Activated gamma-delta T cell treated with Interleukin-2 at 50 U/mL for 16 hours (primary cell): Measurements from ENCODE around the gene TLR1.
"Not testable (repeated sequence)": the region's sequence is repeated elsewhere in the genome, so short reads cannot be mapped to it uniquely, and the experiment has no call there.

Source experiments
- DNase-seq: peaks from one replicate; pipeline ENCODE4 v3.0.0-alpha.2; 2020

Gene TLR1

DNA sequence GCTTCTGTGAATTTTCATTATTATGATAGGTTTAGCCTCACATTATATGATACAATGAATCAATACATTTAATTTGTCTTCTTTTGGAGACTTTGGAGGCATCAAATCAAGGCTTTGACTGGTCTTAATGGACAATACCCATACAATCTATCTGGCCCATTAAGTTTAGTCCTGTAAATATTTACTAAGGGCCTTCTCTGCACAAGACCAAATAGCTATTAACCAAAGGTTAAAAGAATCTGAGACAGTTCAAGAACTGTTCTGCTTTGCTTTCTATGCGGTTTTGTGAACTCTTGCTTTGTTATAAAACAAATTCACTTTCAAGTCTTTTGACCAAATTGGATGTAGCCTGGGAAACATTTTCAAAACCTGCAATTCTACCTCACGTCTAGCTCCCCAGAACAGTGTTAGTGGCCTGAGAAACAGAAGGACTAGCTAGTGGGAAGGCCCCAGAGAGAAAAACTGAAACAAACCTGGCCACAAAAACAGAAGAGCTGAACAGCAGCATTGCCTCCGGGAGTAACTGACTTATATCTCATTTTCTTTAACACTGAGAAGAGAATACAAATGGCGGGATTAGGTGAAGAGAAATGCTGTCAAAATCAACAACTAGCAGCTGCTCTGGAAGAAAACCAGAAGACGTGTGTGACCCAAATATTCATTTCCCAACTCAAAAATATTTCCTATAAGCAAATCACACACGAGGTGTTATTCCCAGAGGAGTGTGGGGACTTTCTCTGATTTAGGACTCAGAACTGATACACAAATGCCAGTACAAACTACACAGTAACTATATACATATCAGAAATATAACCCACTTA is 548 bp downstream of the TLR1 start:
- no peak for DNase-seq

- DNase-seq = no peak
Measured at GRCh38 chr4:38802561-38803355, 1.8 kb downstream of the TLR1 start.

DNA sequence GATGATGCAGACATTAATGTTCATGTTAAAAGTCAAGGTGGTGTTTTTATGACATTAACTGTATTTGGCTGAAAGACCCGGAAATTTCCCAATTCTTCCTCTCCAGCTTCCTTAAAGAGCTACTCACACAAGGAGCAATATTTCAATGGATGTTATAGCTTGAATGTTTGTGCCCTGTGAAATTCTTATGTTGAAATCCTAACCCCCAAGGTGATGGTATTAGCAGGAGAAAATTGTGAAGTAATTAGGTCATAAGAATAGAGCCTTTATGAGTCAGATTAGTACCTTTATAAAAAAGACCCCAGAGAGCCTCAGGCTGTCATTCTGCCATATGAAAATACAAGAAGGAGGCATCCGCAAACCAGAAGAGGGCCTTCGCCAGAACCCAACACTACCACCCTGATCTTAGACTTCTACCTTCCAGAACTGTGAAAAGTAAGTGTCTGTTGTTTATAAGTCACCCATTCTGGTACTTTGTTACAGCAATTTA is 3.6 kb downstream of the TLR1 start:
- no peak for DNase-seq

- DNase-seq = no peak
Measured at GRCh38 chr4:38800366-38800765, 4.2 kb downstream of the TLR1 start.

- no peak for DNase-seq
Measured at GRCh38 chr4:38795087-38795486, 9.5 kb downstream of the TLR1 start.

DNA sequence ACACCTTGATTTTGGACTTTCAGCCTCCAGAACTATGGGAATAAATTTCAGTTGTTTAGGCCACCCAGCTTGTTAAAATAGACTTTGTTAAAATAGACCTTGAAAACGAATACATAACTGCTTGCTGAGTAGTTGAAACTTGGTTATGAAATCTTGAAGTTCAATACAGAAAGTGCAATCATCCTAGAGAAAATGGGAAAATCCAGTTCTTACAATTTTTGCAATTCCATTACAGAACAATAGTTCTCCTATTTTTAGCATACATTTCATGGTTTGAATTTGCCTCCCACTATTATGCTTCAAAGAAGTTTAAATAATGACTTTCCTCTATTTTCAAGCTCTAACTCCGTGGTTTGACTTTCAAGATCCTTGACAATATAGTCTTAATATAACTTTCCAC is 10.5 kb downstream of the TLR1 start:
- DNase-seq = no peak

GRCh38 chr4:38791010-38791409 is 13.6 kb downstream of the TLR1 start:
- DNase-seq = no peak

GRCh38 chr4:38788317-38788716 is 16.3 kb downstream of the TLR1 start:
- no peak for DNase-seq

DNA sequence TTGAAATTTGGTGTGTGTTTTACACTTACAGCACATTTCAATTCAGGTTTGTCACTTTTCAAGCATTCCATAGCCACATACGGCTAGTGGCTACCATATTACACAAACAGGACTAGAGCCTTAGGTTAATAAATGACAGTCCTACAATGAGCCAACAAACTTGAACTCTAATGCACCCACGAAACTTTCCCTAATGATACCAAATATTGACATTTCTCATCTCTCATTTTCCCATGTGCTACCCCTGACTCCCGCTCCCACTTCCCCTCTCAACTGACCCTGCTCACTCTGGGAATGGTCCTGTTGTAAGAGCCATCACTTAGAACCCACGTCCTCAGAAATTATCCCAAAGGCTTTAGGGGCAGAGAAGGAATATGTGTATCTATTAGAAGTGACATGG is 16.9 kb downstream of the TLR1 start:
- no peak for DNase-seq

DNA sequence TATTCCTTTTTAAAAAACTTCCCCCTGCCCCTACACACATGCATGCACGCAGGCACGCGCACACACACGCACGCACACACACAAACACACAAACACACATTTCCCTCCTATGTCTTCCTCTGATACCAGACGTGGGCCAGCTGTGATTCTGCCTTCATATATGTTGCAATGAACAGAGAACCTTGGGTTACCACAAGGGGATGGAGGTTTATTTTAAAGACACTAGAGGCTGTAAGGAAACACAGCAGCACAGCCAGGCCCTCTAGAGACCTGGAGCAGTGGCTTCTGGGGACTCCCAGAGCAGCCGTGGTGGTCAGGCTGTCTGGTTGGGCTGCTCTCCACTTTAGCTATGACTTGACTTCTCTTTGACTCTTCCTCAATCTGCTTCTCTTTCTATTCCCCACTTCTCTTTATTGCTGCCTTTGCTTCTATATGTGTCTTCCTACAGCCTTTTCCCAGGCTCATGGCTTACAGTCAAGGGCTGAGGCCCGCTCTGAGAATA is 18.6 kb downstream of the TLR1 start:
- DNase-seq = no peak

DNA sequence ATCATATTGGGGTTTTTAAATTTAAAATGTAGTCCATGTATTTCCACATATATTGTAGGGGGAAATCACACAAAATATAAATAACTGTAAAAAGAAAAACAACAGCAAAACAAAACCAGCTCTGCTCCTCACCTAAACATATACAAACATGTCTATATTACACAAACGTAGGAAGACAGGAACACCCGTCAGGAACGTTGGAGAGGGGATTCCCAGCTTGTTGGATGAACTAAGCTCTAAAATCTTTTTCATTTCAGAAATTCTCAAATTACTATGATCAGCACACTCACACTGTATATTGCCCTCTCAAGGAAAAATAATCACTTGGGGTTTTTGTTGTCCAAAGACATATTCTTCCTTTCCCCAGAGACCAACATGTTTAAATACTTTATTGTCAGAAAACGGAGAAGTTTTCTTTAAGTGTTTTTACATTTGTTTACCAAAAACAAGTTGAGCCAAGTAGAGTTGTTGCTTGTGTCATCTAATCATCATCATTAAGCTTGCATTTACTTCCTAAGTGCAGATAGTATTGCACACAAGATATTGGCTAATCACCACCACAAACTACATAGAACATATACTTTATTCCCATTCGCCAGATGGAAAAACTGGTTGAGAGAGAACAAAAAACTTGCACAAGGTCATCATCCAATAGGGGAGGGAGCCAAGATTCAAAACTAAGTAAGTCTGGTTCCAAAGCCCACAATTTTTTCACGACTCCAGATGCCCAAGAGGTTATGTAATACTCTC is 19.4 kb downstream of the TLR1 start:
- no peak for DNase-seq

DNA sequence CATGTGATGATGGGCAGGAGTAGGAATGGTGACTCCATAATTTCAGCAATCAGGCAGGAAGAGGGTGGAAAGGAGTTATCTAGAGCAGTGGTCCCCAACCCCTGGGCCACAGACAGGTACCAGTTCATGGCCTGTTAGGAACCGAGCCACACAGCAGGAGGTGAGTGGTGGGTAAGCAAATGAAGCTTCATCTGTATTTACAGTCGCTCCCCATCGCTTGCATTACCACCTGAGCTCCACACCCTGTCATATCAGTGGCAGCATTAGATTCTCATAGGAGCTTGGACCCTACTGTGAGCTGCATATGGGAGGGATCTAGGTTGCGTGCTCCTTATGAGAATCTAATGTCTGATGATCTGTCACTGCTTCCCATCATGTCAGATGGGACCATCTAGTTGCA is 20.4 kb downstream of the TLR1 start:
- no peak for DNase-seq

DNA sequence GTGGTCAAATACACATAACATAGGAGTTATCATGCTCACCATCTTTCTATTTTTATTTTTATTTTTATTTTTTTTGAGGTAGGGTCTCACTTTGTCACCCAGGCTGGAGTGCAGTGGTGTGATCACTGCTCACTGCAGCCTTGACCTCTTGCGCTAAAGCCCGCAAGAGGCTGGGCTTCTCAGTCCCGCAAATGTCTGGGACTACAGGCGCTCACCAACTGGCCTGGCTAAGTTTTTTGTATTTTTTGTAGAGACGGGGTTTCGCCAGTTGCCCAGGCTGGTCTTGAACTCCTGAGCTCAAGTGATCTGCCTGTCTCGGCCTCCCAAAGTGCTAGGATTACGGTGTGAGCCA is 21.5 kb downstream of the TLR1 start:
- DNase-seq = no peak

GRCh38 chr4:38782452-38783108 is 22.0 kb downstream of the TLR1 start, which contains the start of gene TLR10:
Gene TLR10, minus strand, starts transcription at chr4:38782990. Its CDS starts 7,400 bp downstream, at chr4:38775590.
- DNase-seq = peak; percentile 30

GRCh38 chr4:38781854-38782261 is 22.7 kb downstream of the TLR1 start:
- DNase-seq = no peak

- DNase-seq = no peak
Measured at GRCh38 chr4:38780833-38781484, 23.6 kb downstream of the TLR1 start.

- no peak for DNase-seq
Measured at GRCh38 chr4:38779790-38780189, 24.8 kb downstream of the TLR1 start.

- not testable (repeated sequence) for DNase-seq
Measured at GRCh38 chr4:38777925-38778324, 26.7 kb downstream of the TLR1 start.

- no peak for DNase-seq
Measured at GRCh38 chr4:38775326-38775725, 29.3 kb downstream of the TLR1 start.

DNA sequence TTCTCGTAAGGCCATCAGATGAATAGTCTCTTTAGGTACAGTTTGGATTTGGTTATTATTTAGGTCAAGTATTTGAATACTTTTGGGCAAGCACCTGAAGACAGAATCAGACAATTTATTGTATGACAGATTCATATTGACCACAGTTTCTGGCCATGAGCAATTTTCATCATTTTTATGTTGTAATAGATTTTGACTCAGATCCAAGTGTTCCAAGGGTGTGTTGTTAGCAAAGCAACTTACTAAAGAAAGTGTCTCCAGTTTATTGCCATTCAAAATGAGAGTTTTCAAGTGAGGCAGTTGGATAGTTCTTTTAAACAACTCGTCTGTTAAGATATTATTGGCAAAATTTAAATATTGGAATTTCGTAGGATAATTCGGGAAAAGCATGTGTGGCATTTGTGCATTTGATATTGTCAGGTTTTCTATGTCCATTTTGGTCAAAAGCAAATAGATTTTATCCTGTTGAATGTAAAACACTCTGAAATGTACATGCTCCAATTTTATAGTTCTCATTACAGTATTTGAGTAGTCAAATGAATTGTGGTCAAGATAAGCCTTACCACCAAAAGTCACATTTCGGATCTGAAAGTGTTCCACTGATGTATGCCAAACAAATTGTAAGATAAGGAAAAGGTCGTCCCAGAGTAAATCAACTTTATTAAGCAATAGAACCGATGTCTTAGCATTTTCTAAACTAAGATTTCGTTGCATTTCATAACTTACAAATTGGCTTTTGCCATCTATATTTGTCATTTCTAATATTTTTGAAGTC is 30.2 kb downstream of the TLR1 start:
- DNase-seq = no peak

GRCh38 chr4:38770281-38770680 is 34.3 kb downstream of the TLR1 start:
- DNase-seq = not testable (repeated sequence)
